ENCODE results near the gene CCDC87.
"Not testable (repeated sequence)": the region's sequence is repeated elsewhere in the genome, so short reads cannot be mapped to it uniquely, and the experiment has no call there.

DNA sequence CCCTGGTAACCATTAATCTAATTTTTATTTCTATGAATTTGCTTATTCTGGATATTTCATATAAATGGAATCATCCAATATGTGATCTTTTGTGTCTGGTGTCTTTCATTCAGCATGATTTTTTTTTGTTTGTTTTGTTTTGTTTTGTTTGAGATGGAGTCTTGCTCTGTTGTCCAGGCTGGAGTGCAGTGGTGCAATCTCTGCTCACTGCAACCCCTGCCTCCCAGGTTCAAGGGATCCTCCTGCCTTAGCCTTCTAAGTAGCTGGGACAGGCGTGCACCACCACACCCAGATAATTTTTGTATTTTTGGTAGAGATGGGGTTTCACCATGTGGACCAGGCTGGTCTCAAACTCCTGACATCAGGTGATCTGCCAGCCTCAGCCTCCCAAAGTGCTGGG lies 7.4 kb downstream of the CCDC87 start:
- TF ChIP-seq, protein P1, sequence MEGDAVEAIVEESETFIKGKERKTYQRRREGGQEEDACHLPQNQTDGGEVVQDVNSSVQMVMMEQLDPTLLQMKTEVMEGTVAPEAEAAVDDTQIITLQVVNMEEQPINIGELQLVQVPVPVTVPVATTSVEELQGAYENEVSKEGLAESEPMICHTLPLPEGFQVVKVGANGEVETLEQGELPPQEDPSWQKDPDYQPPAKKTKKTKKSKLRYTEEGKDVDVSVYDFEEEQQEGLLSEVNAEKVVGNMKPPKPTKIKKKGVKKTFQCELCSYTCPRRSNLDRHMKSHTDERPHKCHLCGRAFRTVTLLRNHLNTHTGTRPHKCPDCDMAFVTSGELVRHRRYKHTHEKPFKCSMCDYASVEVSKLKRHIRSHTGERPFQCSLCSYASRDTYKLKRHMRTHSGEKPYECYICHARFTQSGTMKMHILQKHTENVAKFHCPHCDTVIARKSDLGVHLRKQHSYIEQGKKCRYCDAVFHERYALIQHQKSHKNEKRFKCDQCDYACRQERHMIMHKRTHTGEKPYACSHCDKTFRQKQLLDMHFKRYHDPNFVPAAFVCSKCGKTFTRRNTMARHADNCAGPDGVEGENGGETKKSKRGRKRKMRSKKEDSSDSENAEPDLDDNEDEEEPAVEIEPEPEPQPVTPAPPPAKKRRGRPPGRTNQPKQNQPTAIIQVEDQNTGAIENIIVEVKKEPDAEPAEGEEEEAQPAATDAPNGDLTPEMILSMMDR (IDR thresholded peaks at IDR 0.05): not testable (repeated sequence)
- TF ChIP-seq POLR2A (IDR thresholded peaks at IDR 0.05): not testable (repeated sequence)

Data from Peyer's patch (tissue), 4 donors.